Sciatic nerve (tissue), 2 donors: ENCODE data around the gene MARK4. TPM values are rescaled to one million over a fixed set of nuclear protein-coding genes. Genes with fewer than 3 reads are reported as not detected.
"Not testable (repeated sequence)": the region's sequence is repeated elsewhere in the genome, so short reads cannot be mapped to it uniquely, and the experiment has no call there.

Experiments
- ATAC-seq: fragments of 200-7000 bp; cut with Tn5 transposase; one replicate; pipeline ENCODE4 v1.9.1; 2020; ENCODE audit warnings: mild to moderate bottlenecking, moderate library complexity
- DNase-seq: peaks from one replicate; pipeline ENCODE4 v3.0.0-alpha.2; 2020; ENCODE audit warnings: low spot score
- intact Hi-C: fragments of 100-400 bp; cut with DNase I; formaldehyde crosslinking; loops from one replicate; pipeline ENCODE4 v1.14.2; 2022
- total RNA-seq: library from RNA; stranded (reverse); fragmentation: NEBNext Ultra II Directional; extraction: Animal tissue kit (Norgen Biotek cat#: 25700); gene quantifications from one replicate; pipeline ENCODE4 v1.2.1, GENCODE V29; 2021
- donor health status: DM: no; HTN: no; CAD: no.
- donor health status: DM: no; HTN: no; CAD: no.

Gene MARK4
- total RNA-seq, 1 donor from 2014 or later: 37.5 TPM

GRCh38 chr19:45264781-45265317 is 13.8 kb downstream of the MARK4 start:
- intact Hi-C loops: no loop called here
- DNase-seq (no peak), ATAC-seq (no peak)

GRCh38 chr19:45265375-45265774 is 14.3 kb downstream of the MARK4 start:
- ATAC-seq (no peak), DNase-seq (no peak)
- intact Hi-C loops: no loop called here

GRCh38 chr19:45267296-45267695 is 16.2 kb downstream of the MARK4 start:
- ATAC-seq (no peak), DNase-seq (no peak)
- intact Hi-C loops: no loop called here

GRCh38 chr19:45269939-45270338 is 18.9 kb downstream of the MARK4 start:
- ATAC-seq, DNase-seq, intact Hi-C loops: not testable (repeated sequence)

GRCh38 chr19:45271098-45271734 is 20.1 kb downstream of the MARK4 start:
- intact Hi-C loops: no loop called here
- no peak for ATAC-seq

GRCh38 chr19:45271735-45272108 is 20.7 kb downstream of the MARK4 start:
- intact Hi-C loops: no loop called here
- ATAC-seq (no peak), DNase-seq (no peak)

More at GRCh38 chr19:45271098-45271734, 20.1 kb downstream of the MARK4 start:
- no peak for DNase-seq

GRCh38 chr19:45273521-45273855 is 22.4 kb downstream of the MARK4 start:
- ATAC-seq (no peak), DNase-seq (no peak)
- intact Hi-C loops: no loop called here

GRCh38 chr19:45275370-45275971 is 24.4 kb downstream of the MARK4 start:
- DNase-seq (no peak), ATAC-seq (no peak)
- intact Hi-C loops: no loop called here

- DNase-seq (no peak), ATAC-seq (no peak)
- intact Hi-C loops: no loop called here
These were observed 25.2 kb downstream of the MARK4 start for GRCh38 chr19:45276284-45276687.

- ATAC-seq: no peak
- no peak for DNase-seq
- intact Hi-C loops: no loop called here
These were observed 27.0 kb downstream of the MARK4 start for GRCh38 chr19:45278087-45278486.

GRCh38 chr19:45279587-45280192 is 28.6 kb downstream of the MARK4 start:
- DNase-seq (no peak), ATAC-seq (no peak)
- intact Hi-C loops: no loop called here

- intact Hi-C loops: no loop called here
- DNase-seq (no peak), ATAC-seq (no peak)
These were observed 29.4 kb downstream of the MARK4 start for GRCh38 chr19:45280471-45280961.

GRCh38 chr19:45283443-45284033 is 32.5 kb downstream of the MARK4 start:
- peak; percentile 28 for ATAC-seq
- intact Hi-C loops: no loop called here
- DNase-seq: no peak

GRCh38 chr19:45290381-45290931 is 39.4 kb downstream of the MARK4 start:
- DNase-seq (no peak), ATAC-seq (no peak)
- intact Hi-C loops: no loop called here

- DNase-seq: no peak
- no peak for ATAC-seq
- intact Hi-C loops: no loop called here
These were observed 40.8 kb downstream of the MARK4 start for GRCh38 chr19:45291834-45292233.

- intact Hi-C loops: no loop called here
These were observed 42.6 kb downstream of the MARK4 start for GRCh38 chr19:45293682-45294081.

GRCh38 chr19:45294291-45295029 is 43.4 kb downstream of the MARK4 start:
- peak; percentile 65 for ATAC-seq
- intact Hi-C loops: no loop called here
- no peak for DNase-seq

More at GRCh38 chr19:45293682-45294081, 42.6 kb downstream of the MARK4 start:
- ATAC-seq: no peak
- DNase-seq: no peak

GRCh38 chr19:45295873-45296272 is 44.8 kb downstream of the MARK4 start:
- intact Hi-C loops: no loop called here
- no peak for DNase-seq
- no peak for ATAC-seq

- intact Hi-C loops: no loop called here
- no peak for DNase-seq
- no peak for ATAC-seq
These were observed 45.3 kb downstream of the MARK4 start for GRCh38 chr19:45296355-45296754.
